Tracheal epithelial cell (primary cell): ENCODE results near the gene SAMHD1. TPM values are rescaled to one million over a fixed set of nuclear protein-coding genes. Genes with fewer than 3 reads are reported as not detected.

Experiments used
- total RNA-seq: library from RNA; depleted of rRNA; stranded (reverse); fragments of >200 nt; gene quantifications from 2 replicates; pipeline ENCODE4 v1.2.1, GENCODE V29; 2014

Gene SAMHD1
- total RNA-seq: 3.8 and 10.8 TPM in 2 replicates

DNA sequence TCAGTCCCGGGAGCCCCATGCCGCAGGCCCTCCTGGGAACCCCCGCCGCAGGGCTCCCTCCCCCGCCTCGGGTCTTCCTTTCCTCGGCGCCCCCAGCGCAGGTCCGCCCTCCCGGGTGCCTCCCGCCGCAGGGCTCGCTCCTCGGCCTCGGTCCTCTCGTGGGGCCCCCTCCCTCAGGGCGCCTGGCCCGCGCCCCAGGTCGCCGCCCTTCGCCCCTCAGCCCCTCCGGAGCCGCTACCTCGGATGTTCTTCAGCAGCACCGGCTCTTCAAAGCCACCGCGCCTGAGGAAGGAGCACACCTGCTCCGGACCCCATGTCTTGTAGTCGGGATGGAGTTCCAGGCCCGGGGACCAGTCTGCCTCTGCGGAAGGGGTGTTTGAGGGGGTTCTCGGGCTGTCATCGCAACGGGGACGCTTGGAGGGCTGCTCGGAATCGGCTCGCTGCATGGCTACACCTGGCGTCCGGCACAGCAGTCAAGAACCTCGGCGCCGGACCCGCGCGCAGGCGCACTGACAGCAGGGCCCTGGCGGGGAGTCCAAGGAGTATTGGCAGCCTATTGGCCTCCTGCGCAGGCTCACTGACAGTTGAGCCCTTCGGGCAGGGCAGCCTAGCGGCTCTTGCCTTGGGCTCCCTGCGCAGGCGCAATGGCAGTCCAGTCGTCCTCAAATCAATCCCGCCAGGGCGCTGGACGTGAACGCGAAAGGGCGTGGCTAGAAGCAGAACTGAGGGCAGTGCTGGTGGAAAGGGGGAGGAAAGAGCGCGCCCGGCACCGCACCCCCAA lies at the start of gene SAMHD1:
TSS of gene SAMHD1 (minus strand) at position 511 of the 781 bp plus-strand sequence. CDS start at position 446, 65 bp downstream.

DNA sequence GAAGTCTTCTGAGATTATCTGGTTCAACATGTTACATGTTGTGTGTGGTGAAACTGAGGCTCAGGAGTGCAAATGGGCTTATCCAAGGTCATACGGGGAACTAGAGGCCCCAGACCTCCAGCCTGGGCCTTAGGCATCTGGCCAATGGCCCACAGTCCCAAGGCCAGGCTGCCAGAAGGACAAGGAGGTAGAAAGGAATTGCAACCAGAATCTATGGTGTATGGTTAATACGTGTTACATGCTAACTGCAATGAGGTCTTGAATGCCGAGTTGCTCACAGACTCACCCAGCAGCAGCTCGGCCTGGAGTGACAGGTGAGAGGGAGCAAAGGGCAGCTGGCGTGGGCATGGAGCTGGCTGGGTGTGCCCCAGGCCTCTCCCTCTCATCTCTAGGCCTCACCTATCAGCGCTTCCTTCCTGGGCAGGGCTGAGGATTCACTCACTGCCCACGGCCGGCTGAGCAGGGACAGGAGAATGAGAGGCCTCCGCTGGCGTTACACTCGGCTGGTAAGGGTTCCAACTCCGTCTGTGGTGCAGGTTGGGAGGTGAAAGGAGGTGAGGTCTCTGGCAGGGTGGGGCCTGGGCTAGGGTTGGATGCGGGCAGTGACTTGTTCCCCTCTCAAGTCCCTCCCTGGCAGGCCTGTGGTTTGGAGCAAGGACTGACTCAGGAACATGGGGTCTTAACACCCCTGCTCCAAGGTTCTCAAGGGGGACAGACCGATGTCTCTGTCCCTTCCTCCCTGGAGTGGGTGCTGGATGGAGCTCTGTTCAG lies 75.6 kb downstream of the SAMHD1 start, which contains the start of gene TLDC2:
TSS of gene TLDC2 (plus strand) at position 437 of the 771 bp plus-strand sequence. CDS start at position 474, 37 bp downstream.

Other genes starting within 250 kb of the SAMHD1 start
- 15.1 and 16.6 TPM in 2 replicates for gene NDRG3, start 205.6 kb downstream of the SAMHD1 start, total RNA-seq
- gene DSN1, start 177.9 kb downstream of the SAMHD1 start, total RNA-seq: 5.5 and 7.2 TPM in 2 replicates
- gene TLDC2, start 75.6 kb downstream of the SAMHD1 start, total RNA-seq: 0.24 TPM in 1 of 2 replicates, not detected in the other
- 6.2 and 7.5 TPM in 2 replicates for gene RBL1, start 144.3 kb upstream of the SAMHD1 start, total RNA-seq
- gene RPN2, start 227.6 kb upstream of the SAMHD1 start, total RNA-seq: 201 and 216 TPM in 2 replicates
- under 0.01 and 0.43 TPM in 2 replicates for gene MROH8, start 227.8 kb upstream of the SAMHD1 start, total RNA-seq